Measurements from ENCODE around the gene LYPD6B. TPM values are rescaled to one million over a fixed set of nuclear protein-coding genes. Genes with fewer than 3 reads are reported as not detected.

LYPD6B gene
- total RNA-seq, 8 experiments from 2014 or later: 0.46 to 2.1 (median 0.90) TPM; not detected in 2

- WGBS, 10 experiments: 0 to 90% (median 49%) methylated on average over 1 to 5 of the region's 6 CpGs
- H3K4me1 ChIP-seq (replicated peaks in 1 of 2): peaks cover 5% of the 10 kb centered on the region in 2 donors
- in situ Hi-C loops (cut with MboI; ENCODE audit: low pct_unique_long_range_greater_than_20kb in 2 of 9, low sequenced_read_pairs in 9 of 9, unreplicated experiment in 9 of 9): no loop called here
- no peak overlapping the region for H3K27ac ChIP-seq
- H3K4me3 ChIP-seq: no peak overlapping the region
- no peak for ATAC-seq (replicated peaks in 6 of 8)
Measured at GRCh38 chr2:149148194-149149006, 109.9 kb downstream of the LYPD6B start.

GRCh38 chr2:149149007-149149297, 110.5 kb downstream of the LYPD6B start:
- Histone ChIP-seq H3K4me3 (no peak overlapping the region), H3K4me1 (replicated peaks in 1 of 2) (peaks cover 5% of the 10 kb centered on the region in 2 donors), H3K27ac (no peak overlapping the region)
- in situ Hi-C loops (cut with MboI; ENCODE audit: low pct_unique_long_range_greater_than_20kb in 2 of 9, low sequenced_read_pairs in 9 of 9, unreplicated experiment in 9 of 9): no loop called here
- no peak for ATAC-seq (replicated peaks in 6 of 8)
- 60 to 100% (median 87%) methylated on average over 1 to 4 of the region's 4 CpGs; no CpG with 5 or more reads in 2 of the 10 experiments for WGBS, 10 experiments

GRCh38 chr2:149152469-149152953, 114.0 kb downstream of the LYPD6B start:
- Histone ChIP-seq H3K4me3 (no peak overlapping the region), H3K4me1 (replicated peaks in 1 of 2) (peaks cover 19 to 21% of the 10 kb centered on the region in 2 donors), H3K27ac (no peak overlapping the region)
- in situ Hi-C loops (cut with MboI; ENCODE audit: low pct_unique_long_range_greater_than_20kb in 2 of 9, low sequenced_read_pairs in 9 of 9, unreplicated experiment in 9 of 9): no loop called here
- 0 to 40% (median 10%) methylated on average over 1 to 2 of the region's 2 CpGs; no CpG with 5 or more reads in 2 of the 10 experiments for WGBS, 10 experiments
- ATAC-seq (replicated peaks in 6 of 8): peak in 7 of 8 experiments; percentile 29 to 91 (median 67)

GRCh38 chr2:149155196-149155969, 116.9 kb downstream of the LYPD6B start:
- in situ Hi-C loops (cut with MboI; ENCODE audit: low pct_unique_long_range_greater_than_20kb in 2 of 9, low sequenced_read_pairs in 9 of 9, unreplicated experiment in 9 of 9): no loop called here
- ATAC-seq (replicated peaks in 6 of 8): peak in 5 of 8 experiments; percentile 51 to 86 (median 68)

GRCh38 chr2:149155988-149156387, 117.5 kb downstream of the LYPD6B start:
- 17 to 100% (median 90%) methylated on average over 1 to 2 of the region's 2 CpGs; no CpG with 5 or more reads in 3 of the 10 experiments for WGBS, 10 experiments
- peak in 1 of 8 experiments; percentile 16 for ATAC-seq (replicated peaks in 6 of 8)
- no peak overlapping the region for H3K27ac ChIP-seq
- no peak overlapping the region for H3K4me3 ChIP-seq
- H3K4me1 ChIP-seq (replicated peaks in 1 of 2): peaks cover 20 to 23% of the 10 kb centered on the region in 2 donors
- in situ Hi-C loops (cut with MboI; ENCODE audit: low pct_unique_long_range_greater_than_20kb in 2 of 9, low sequenced_read_pairs in 9 of 9, unreplicated experiment in 9 of 9): no loop called here

More at GRCh38 chr2:149155196-149155969, 116.9 kb downstream of the LYPD6B start:
- 80 to 100% (median 94%) methylated on average over 1 to 3 of the region's 4 CpGs; no CpG with 5 or more reads in 4 of the 10 experiments for WGBS, 10 experiments
- H3K4me3 ChIP-seq: no peak overlapping the region
- peaks cover 20 to 23% of the 10 kb centered on the region in 2 donors for H3K4me1 ChIP-seq (replicated peaks in 1 of 2)
- no peak overlapping the region for H3K27ac ChIP-seq

GRCh38 chr2:149156971-149157740, 118.7 kb downstream of the LYPD6B start:
- Histone ChIP-seq H3K4me3 (no peak overlapping the region), H3K4me1 (replicated peaks in 1 of 2) (peaks cover 20 to 23% of the 10 kb centered on the region in 2 donors), H3K27ac (peak overlapping the region in 1 of 2 donors; percentile 14)
- no peak for ATAC-seq (replicated peaks in 6 of 8)
- WGBS, 10 experiments: 37 to 74% (median 64%) methylated on average over 2 to 8 of the region's 8 CpGs
- in situ Hi-C loops (cut with MboI; ENCODE audit: low pct_unique_long_range_greater_than_20kb in 2 of 9, low sequenced_read_pairs in 9 of 9, unreplicated experiment in 9 of 9): no loop called here

- H3K4me1 ChIP-seq (replicated peaks in 1 of 2): peaks cover 15 to 17% of the 10 kb centered on the region in 2 donors
- in situ Hi-C loops (cut with MboI; ENCODE audit: low pct_unique_long_range_greater_than_20kb in 2 of 9, low sequenced_read_pairs in 9 of 9, unreplicated experiment in 9 of 9): no loop called here
- H3K27ac ChIP-seq: no peak overlapping the region
- no peak for ATAC-seq (replicated peaks in 6 of 8)
- no peak overlapping the region for H3K4me3 ChIP-seq
- 22 to 100% (median 86%) methylated on average over 1 of the region's 1 CpG; no CpG with 5 or more reads in 3 of the 10 experiments for WGBS, 10 experiments
Measured at GRCh38 chr2:149158957-149159356, 120.5 kb downstream of the LYPD6B start.

- H3K4me3 ChIP-seq: no peak overlapping the region
- ATAC-seq (replicated peaks in 6 of 8): no peak
- peaks cover 14 to 15% of the 10 kb centered on the region in 2 donors for H3K4me1 ChIP-seq (replicated peaks in 1 of 2)
- in situ Hi-C loops (cut with MboI; ENCODE audit: low pct_unique_long_range_greater_than_20kb in 2 of 9, low sequenced_read_pairs in 9 of 9, unreplicated experiment in 9 of 9): no loop called here
- H3K27ac ChIP-seq: no peak overlapping the region
- 0 to 100% (median 73%) methylated on average over 1 to 2 of the region's 2 CpGs; no CpG with 5 or more reads in 2 of the 10 experiments for WGBS, 10 experiments
Measured at GRCh38 chr2:149160195-149160594, 121.7 kb downstream of the LYPD6B start.

GRCh38 chr2:149160701-149161217, 122.3 kb downstream of the LYPD6B start:
- in situ Hi-C loops (cut with MboI; ENCODE audit: low pct_unique_long_range_greater_than_20kb in 2 of 9, low sequenced_read_pairs in 9 of 9, unreplicated experiment in 9 of 9): no loop called here
- Histone ChIP-seq H3K4me3 (no peak overlapping the region), H3K27ac (no peak overlapping the region), H3K4me1 (replicated peaks in 1 of 2) (peaks cover 8 to 10% of the 10 kb centered on the region in 2 donors)
- WGBS, 10 experiments: 44 to 80% (median 68%) methylated on average over 1 to 8 of the region's 8 CpGs
- no peak for ATAC-seq (replicated peaks in 6 of 8)

- 24 to 100% (median 80%) methylated on average over 1 to 5 of the region's 5 CpGs; no CpG with 5 or more reads in 1 of the 10 experiments for WGBS, 10 experiments
- in situ Hi-C loops (cut with MboI; ENCODE audit: low pct_unique_long_range_greater_than_20kb in 2 of 9, low sequenced_read_pairs in 9 of 9, unreplicated experiment in 9 of 9): no loop called here
- peak in 2 of 8 experiments; percentile 34 to 55 for ATAC-seq (replicated peaks in 6 of 8)
- peaks cover 2 to 6% of the 10 kb centered on the region in 2 donors for H3K4me1 ChIP-seq (replicated peaks in 1 of 2)
- H3K4me3 ChIP-seq: no peak overlapping the region
- H3K27ac ChIP-seq: no peak overlapping the region
Measured at GRCh38 chr2:149161481-149162225, 123.2 kb downstream of the LYPD6B start.

GRCh38 chr2:149164296-149164695, 125.8 kb downstream of the LYPD6B start:
- no peak overlapping the region for H3K27ac ChIP-seq
- ATAC-seq (replicated peaks in 6 of 8): no peak
- 0 to 86% (median 36%) methylated on average over 1 of the region's 1 CpG; no CpG with 5 or more reads in 6 of the 10 experiments for WGBS, 10 experiments
- H3K4me1 ChIP-seq (replicated peaks in 1 of 2): peaks cover 0 to 6% of the 10 kb centered on the region in 2 donors
- H3K4me3 ChIP-seq: no peak overlapping the region
- in situ Hi-C loops (cut with MboI; ENCODE audit: low pct_unique_long_range_greater_than_20kb in 2 of 9, low sequenced_read_pairs in 9 of 9, unreplicated experiment in 9 of 9): no loop called here

- in situ Hi-C loops (cut with MboI; ENCODE audit: low pct_unique_long_range_greater_than_20kb in 2 of 9, low sequenced_read_pairs in 9 of 9, unreplicated experiment in 9 of 9): no loop called here
- H3K4me3 ChIP-seq: no peak overlapping the region
- H3K4me1 ChIP-seq (replicated peaks in 1 of 2): peaks cover 0 to 6% of the 10 kb centered on the region in 2 donors
- no peak for ATAC-seq (replicated peaks in 6 of 8)
- no peak overlapping the region for H3K27ac ChIP-seq
Measured at GRCh38 chr2:149164827-149165226, 126.3 kb downstream of the LYPD6B start.
